Measurements from ENCODE around the gene TOX3.

The TOX3 gene

DNA sequence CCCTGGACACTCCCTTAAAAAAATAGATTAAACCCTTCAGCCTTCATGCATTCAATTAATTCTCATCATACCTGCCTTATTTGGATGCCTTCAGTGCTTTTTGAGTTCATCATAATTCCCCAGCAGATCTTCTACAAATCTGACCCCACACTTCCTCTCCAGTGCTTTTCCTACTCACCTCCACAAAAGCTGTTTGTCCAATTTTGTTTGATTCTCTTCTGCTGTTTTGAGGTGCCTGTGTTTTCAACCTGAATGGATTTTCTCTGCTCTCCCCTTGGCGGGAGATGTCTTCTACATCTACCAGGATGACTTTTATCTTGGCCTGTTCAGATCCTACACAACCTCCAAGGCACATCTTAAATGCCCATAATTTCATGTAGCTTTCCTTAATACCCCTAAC, 112.7 kb downstream of the TOX3 start:
- in situ Hi-C loops (cut with MboI; ENCODE audit: low sequenced_read_pairs, unreplicated experiment): no loop called here
- TF ChIP-seq CTCF (IDR thresholded peaks at IDR 0.05; ENCODE audit: borderline replicate concordance, control extremely low read depth, extremely low read depth, insufficient read depth, missing control alignments): no peak
- DNase-seq (ENCODE audit: low spot score): no peak

GRCh38 chr16:52433643-52434042, 113.3 kb downstream of the TOX3 start:
- no peak for TF ChIP-seq CTCF (IDR thresholded peaks at IDR 0.05; ENCODE audit: borderline replicate concordance, control extremely low read depth, extremely low read depth, insufficient read depth, missing control alignments)
- in situ Hi-C loops (cut with MboI; ENCODE audit: low sequenced_read_pairs, unreplicated experiment): no loop called here
- no peak for DNase-seq (ENCODE audit: low spot score)

DNA sequence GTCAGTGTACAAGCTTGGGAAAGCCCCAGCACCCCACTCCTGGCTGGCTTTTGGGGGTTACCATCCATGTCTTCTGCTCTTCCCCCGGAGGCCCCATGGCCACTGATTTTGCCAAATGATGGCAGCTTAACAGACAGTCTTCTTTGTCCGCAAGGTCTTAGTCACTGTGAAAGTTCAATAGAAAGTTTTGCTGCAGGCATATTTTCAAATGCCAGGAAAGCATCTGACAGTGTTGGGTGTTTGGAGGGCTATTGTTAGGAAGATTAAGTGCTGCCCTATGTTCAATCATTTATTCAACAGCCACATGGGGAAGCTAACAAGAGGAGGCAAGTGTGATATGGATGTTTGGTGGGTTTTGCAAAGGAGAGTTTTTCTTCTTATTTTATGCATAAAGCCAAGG, 122.4 kb downstream of the TOX3 start:
- no peak for DNase-seq (ENCODE audit: low spot score)
- in situ Hi-C loops (cut with MboI; ENCODE audit: low sequenced_read_pairs, unreplicated experiment): no loop called here
- TF ChIP-seq CTCF (IDR thresholded peaks at IDR 0.05; ENCODE audit: borderline replicate concordance, control extremely low read depth, extremely low read depth, insufficient read depth, missing control alignments): no peak

GRCh38 chr16:52422307-52422706, 124.6 kb downstream of the TOX3 start:
- DNase-seq (ENCODE audit: low spot score): no peak
- in situ Hi-C loops (cut with MboI; ENCODE audit: low sequenced_read_pairs, unreplicated experiment): no loop called here
- TF ChIP-seq CTCF (IDR thresholded peaks at IDR 0.05; ENCODE audit: borderline replicate concordance, control extremely low read depth, extremely low read depth, insufficient read depth, missing control alignments): no peak

DNA sequence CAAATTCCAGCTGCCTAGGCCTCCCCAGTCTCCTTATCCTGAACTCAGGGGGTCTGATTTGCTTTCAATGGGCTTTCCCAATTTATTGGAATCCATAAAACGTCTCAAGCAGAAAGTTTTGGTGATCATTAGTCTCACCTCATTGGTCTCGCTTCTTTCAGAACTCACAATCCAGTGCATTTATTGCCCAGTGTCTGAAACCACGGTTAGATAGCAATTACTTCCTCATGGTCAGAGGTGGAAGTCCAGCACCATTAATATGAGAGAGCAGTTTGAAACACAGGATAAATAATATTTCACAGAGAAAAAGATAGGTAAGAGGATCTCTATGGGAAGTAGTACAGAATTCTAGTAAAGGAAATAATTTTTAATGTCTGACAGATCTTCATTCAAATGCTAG, 128.7 kb downstream of the TOX3 start:
- TF ChIP-seq CTCF (IDR thresholded peaks at IDR 0.05; ENCODE audit: borderline replicate concordance, control extremely low read depth, extremely low read depth, insufficient read depth, missing control alignments): no peak
- in situ Hi-C loops (cut with MboI; ENCODE audit: low sequenced_read_pairs, unreplicated experiment): no loop called here
- DNase-seq (ENCODE audit: low spot score): no peak

- in situ Hi-C loops (cut with MboI; ENCODE audit: low sequenced_read_pairs, unreplicated experiment): no loop called here
- no peak for DNase-seq (ENCODE audit: low spot score)
- no peak for TF ChIP-seq CTCF (IDR thresholded peaks at IDR 0.05; ENCODE audit: borderline replicate concordance, control extremely low read depth, extremely low read depth, insufficient read depth, missing control alignments)
Observed at GRCh38 chr16:52416888-52417287, 130.1 kb downstream of the TOX3 start.

DNA sequence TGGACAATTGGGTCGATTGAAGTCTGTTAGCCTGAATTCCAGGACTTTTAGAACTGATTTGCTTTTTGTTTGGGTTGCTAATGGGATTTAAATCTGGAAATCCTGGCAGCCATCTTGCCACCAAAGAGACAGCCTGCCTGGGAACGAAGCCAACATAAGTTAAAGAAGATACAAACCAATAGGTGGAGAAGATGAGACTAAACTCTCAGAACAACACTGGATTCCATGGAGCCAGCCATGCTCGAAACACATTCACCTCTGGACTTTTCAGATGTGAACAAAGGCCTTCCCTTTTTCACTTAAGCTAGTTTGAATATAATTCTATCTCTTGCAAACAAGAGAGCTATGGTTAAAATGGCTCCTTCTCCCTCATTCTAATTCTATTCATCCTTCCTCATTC, 135.9 kb downstream of the TOX3 start:
- in situ Hi-C loops (cut with MboI; ENCODE audit: low sequenced_read_pairs, unreplicated experiment): no loop called here
- no peak for TF ChIP-seq CTCF (IDR thresholded peaks at IDR 0.05; ENCODE audit: borderline replicate concordance, control extremely low read depth, extremely low read depth, insufficient read depth, missing control alignments)

More for the DNA sequence above, 135.9 kb downstream of the TOX3 start:
- no peak for DNase-seq (ENCODE audit: low spot score)

Data from GM13976 (cell line).